ENCODE data around the gene LAGE3.

DNA sequence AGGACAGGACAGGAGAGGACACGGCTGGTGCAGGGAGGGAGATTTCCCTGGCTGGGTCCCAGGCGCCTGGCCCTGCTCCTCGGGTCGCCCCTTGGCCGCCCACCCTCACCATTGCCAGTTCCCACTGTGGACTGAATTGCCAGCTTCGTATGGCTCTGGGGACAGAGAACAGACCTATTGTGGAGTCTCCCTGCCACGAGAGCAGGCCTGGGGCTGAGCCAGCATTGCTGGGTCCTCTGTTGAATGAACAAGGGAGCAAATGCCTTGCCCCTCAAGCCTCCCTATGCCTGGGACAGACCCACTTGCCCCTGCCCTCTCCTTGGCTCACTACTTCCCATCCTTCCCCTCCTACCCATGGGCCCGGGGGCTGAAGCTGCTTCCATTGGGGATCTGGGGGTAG is 16.7 kb downstream of the LAGE3 start:
- TF ChIP-seq, protein P1, sequence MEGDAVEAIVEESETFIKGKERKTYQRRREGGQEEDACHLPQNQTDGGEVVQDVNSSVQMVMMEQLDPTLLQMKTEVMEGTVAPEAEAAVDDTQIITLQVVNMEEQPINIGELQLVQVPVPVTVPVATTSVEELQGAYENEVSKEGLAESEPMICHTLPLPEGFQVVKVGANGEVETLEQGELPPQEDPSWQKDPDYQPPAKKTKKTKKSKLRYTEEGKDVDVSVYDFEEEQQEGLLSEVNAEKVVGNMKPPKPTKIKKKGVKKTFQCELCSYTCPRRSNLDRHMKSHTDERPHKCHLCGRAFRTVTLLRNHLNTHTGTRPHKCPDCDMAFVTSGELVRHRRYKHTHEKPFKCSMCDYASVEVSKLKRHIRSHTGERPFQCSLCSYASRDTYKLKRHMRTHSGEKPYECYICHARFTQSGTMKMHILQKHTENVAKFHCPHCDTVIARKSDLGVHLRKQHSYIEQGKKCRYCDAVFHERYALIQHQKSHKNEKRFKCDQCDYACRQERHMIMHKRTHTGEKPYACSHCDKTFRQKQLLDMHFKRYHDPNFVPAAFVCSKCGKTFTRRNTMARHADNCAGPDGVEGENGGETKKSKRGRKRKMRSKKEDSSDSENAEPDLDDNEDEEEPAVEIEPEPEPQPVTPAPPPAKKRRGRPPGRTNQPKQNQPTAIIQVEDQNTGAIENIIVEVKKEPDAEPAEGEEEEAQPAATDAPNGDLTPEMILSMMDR (IDR thresholded peaks at IDR 0.05; ENCODE audit: low read depth, low read length) = no peak
- TF ChIP-seq EZH2phosphoT487 (IDR thresholded peaks at IDR 0.05; ENCODE audit: low read depth) = no peak

Measured in OCI-LY3 (cell line).